DOHH2 (cell line): ENCODE results near the gene PRKCZ.

Source experiments
- H3F3A ChIP-seq: fragments of 200-600 bp; sonication (generic), shearing (Covaris generic); 2 replicates; pipeline ENCODE4 v1.6.0; 2016; ENCODE audit warnings: antibody characterized with exemption, mild to moderate bottlenecking; ENCODE audit not compliant: control insufficient read depth, insufficient read depth
- H3K27ac ChIP-seq: fragments of 200-600 bp; sonication (generic); 2 replicates; pipeline ENCODE4 v1.5.1; 2014; ENCODE audit warnings: low read depth, mild to moderate bottlenecking, low read length, moderate library complexity
- H3K27me3 ChIP-seq: fragments of 200-600 bp; sonication (generic); 2 replicates; pipeline ENCODE4 v1.6.1; 2014; ENCODE audit warnings: mild to moderate bottlenecking, low read length, mixed read lengths; ENCODE audit not compliant: control insufficient read depth
- H3K36me3 ChIP-seq: fragments of 200-600 bp; sonication (generic); 2 replicates; pipeline ENCODE4 v1.6.1; 2014; ENCODE audit warnings: mild to moderate bottlenecking, low read length, moderate library complexity, mixed read lengths; ENCODE audit not compliant: control insufficient read depth
- H3K4me1 ChIP-seq: fragments of 200-600 bp; sonication (generic); 2 replicates; pipeline ENCODE4 v1.6.1; 2014; ENCODE audit warnings: mild to moderate bottlenecking, low read length, mixed read lengths; ENCODE audit not compliant: control insufficient read depth
- H3K4me2 ChIP-seq: fragments of 200-600 bp; sonication (generic); 2 replicates; pipeline ENCODE4 v1.6.0; 2014; ENCODE audit warnings: mild to moderate bottlenecking, low read length, moderate library complexity
- H3K4me3 ChIP-seq: fragments of 200-600 bp; sonication (generic); 2 replicates; pipeline ENCODE4 v1.5.1; 2014; ENCODE audit warnings: mild to moderate bottlenecking, low read length, mixed read lengths
- H3K79me2 ChIP-seq: fragments of 200-600 bp; sonication (generic); 2 replicates; pipeline ENCODE4 v1.6.1; 2014; ENCODE audit warnings: mild to moderate bottlenecking, low read length, mixed read lengths; ENCODE audit not compliant: control insufficient read depth
- H3K9me2 ChIP-seq: fragments of 200-600 bp; sonication (generic); replicated peaks from 2 replicates; pipeline ENCODE4 v1.6.1; 2014; ENCODE audit warnings: mild to moderate bottlenecking, low read length, mixed read lengths; ENCODE audit not compliant: control insufficient read depth
- H3K9me3 ChIP-seq: fragments of 200-600 bp; sonication (generic); 2 replicates; pipeline ENCODE4 v1.6.1; 2014; ENCODE audit warnings: antibody characterized with exemption, low read length, mixed read lengths; ENCODE audit not compliant: control insufficient read depth, insufficient read depth
- H4K20me1 ChIP-seq: fragments of 200-600 bp; sonication (generic); 2 replicates; pipeline ENCODE4 v1.6.0; 2014; ENCODE audit warnings: low read depth, mild to moderate bottlenecking, antibody characterized with exemption, low read length, moderate library complexity; ENCODE audit not compliant: control insufficient read depth, insufficient read depth
- CTCF ChIP-seq: fragments of 200-600 bp; sonication (generic); IDR thresholded peaks from one replicate; pipeline ENCODE4 v1.5.1; 2014; ENCODE audit warnings: antibody characterized with exemption, mild to moderate bottlenecking, low read depth, low read length; ENCODE audit not compliant: poor library complexity, severe bottlenecking
- EZH2phosphoT487 ChIP-seq: fragments of 200-600 bp; sonication (generic); IDR thresholded peaks from 2 replicates; pipeline ENCODE4 v1.6.1; 2017; ENCODE audit warnings: borderline replicate concordance, mild to moderate bottlenecking, antibody characterized with exemption, low read length, moderate library complexity, mixed read lengths

Gene PRKCZ

GRCh38 chr1:2176615-2177014, 126.4 kb downstream of the PRKCZ start:
- H4K20me1 ChIP-seq: 0 out of 2 replicates have a peak, but pooled peaks cover 3% of the 10 kb centered on the region
- no peak overlapping the region for H3K27ac ChIP-seq
- H3K9me2 ChIP-seq: no peaks in the 10 kb centered on the region
- H3K4me3 ChIP-seq: no peak overlapping the region
- no peaks in the 10 kb centered on the region for H3K9me3 ChIP-seq
- no peaks in the 10 kb centered on the region for H3K27me3 ChIP-seq
- no peaks in the 10 kb centered on the region for H3K36me3 ChIP-seq
- no peaks in the 10 kb centered on the region for H3K4me1 ChIP-seq
- no peak for TF ChIP-seq EZH2phosphoT487
- TF ChIP-seq CTCF: no peak
- no peaks in the 10 kb centered on the region for H3K79me2 ChIP-seq
- no peak overlapping the region for H3K4me2 ChIP-seq
- no peaks in the 10 kb centered on the region for H3F3A ChIP-seq

- Histone ChIP-seq H3F3A (no peaks in the 10 kb centered on the region), H3K27ac (no peak overlapping the region), H3K9me3 (no peaks in the 10 kb centered on the region), H3K9me2 (no peaks in the 10 kb centered on the region), H3K27me3 (no peaks in the 10 kb centered on the region), H3K36me3 (no peaks in the 10 kb centered on the region), H3K4me3 (no peak overlapping the region), H4K20me1 (0 out of 2 replicates have a peak, but pooled peaks cover 3% of the 10 kb centered on the region), H3K79me2 (no peaks in the 10 kb centered on the region), H3K4me1 (no peaks in the 10 kb centered on the region), H3K4me2 (no peak overlapping the region)
- no peak for TF ChIP-seq EZH2phosphoT487
- TF ChIP-seq CTCF: no peak
Observed at GRCh38 chr1:2177541-2177940, 127.3 kb downstream of the PRKCZ start.

GRCh38 chr1:2177946-2178538, 127.8 kb downstream of the PRKCZ start:
- no peaks in the 10 kb centered on the region for H3K4me1 ChIP-seq
- no peaks in the 10 kb centered on the region for H3K79me2 ChIP-seq
- no peaks in the 10 kb centered on the region for H3K9me3 ChIP-seq
- 0 out of 2 replicates have a peak, but pooled peaks cover 3% of the 10 kb centered on the region for H4K20me1 ChIP-seq
- no peak for TF ChIP-seq CTCF
- no peak for TF ChIP-seq EZH2phosphoT487
- H3K36me3 ChIP-seq: no peaks in the 10 kb centered on the region
- no peaks in the 10 kb centered on the region for H3K9me2 ChIP-seq
- no peak overlapping the region for H3K27ac ChIP-seq
- no peaks in the 10 kb centered on the region for H3K27me3 ChIP-seq
- H3F3A ChIP-seq: no peaks in the 10 kb centered on the region
- no peak overlapping the region for H3K4me2 ChIP-seq
- H3K4me3 ChIP-seq: no peak overlapping the region
